ENCODE measurements around the gene PRR35.

GRCh38 chr16:582614-583331 is 22.6 kb downstream of the PRR35 start:
- TF ChIP-seq CTCF (IDR thresholded peaks at IDR 0.05) = no peak
- no peak for TF ChIP-seq POLR2A (IDR thresholded peaks at IDR 0.05)
- TF ChIP-seq POLR2AphosphoS5 (IDR thresholded peaks at IDR 0.05) = no peak

Measured in sigmoid colon (tissue), 4 donors.